ENCODE results near the gene TSSC4. TPM values are rescaled to one million over a fixed set of nuclear protein-coding genes. Genes with fewer than 3 reads are reported as not detected.

The TSSC4 gene
- total RNA-seq, 1 donor: 54.8 TPM

DNA sequence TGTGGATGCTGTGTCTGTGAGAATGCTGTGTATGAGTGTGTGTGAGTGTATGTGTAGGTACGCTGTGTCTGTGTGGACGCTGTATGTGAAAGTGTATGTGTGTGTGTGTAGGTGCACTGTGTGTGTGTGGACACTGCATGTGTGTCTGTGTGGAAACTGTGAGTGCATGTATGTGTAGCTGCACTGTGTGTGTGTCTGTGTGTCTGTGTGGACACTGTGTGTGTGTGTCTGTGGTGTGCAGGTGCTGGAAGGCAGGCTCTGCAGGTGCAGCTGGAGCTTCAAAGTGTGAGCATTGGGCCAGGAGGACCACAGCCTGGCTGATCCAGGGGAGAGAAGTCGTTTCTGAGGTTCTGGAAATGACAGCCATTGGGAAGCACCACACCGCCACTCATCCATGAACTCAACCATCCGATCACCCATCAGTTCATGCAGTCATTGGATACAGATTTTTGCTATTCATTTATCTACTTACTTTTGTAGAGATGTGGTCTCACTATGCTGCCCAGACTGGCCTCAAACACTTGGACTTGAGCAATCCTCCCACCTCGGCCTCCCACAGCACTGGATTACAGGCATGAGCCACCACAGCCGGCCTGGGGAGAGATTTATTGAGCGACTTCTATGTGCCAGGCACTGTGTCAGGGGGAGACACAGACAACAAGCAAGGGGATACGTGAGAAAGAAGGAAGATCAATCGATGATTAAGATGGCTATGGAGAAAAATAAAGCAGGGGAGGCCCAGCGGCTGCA, 34.1 kb downstream of the TSSC4 start:
- no peak for DNase-seq (ENCODE audit: low read depth)
- TF ChIP-seq, protein P1, sequence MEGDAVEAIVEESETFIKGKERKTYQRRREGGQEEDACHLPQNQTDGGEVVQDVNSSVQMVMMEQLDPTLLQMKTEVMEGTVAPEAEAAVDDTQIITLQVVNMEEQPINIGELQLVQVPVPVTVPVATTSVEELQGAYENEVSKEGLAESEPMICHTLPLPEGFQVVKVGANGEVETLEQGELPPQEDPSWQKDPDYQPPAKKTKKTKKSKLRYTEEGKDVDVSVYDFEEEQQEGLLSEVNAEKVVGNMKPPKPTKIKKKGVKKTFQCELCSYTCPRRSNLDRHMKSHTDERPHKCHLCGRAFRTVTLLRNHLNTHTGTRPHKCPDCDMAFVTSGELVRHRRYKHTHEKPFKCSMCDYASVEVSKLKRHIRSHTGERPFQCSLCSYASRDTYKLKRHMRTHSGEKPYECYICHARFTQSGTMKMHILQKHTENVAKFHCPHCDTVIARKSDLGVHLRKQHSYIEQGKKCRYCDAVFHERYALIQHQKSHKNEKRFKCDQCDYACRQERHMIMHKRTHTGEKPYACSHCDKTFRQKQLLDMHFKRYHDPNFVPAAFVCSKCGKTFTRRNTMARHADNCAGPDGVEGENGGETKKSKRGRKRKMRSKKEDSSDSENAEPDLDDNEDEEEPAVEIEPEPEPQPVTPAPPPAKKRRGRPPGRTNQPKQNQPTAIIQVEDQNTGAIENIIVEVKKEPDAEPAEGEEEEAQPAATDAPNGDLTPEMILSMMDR (IDR thresholded peaks at IDR 0.05; ENCODE audit: insufficient read depth, low read depth, low read length): no peak
- H3K4me3 ChIP-seq (ENCODE audit: low read depth, low read length): no peak overlapping the region

DNA sequence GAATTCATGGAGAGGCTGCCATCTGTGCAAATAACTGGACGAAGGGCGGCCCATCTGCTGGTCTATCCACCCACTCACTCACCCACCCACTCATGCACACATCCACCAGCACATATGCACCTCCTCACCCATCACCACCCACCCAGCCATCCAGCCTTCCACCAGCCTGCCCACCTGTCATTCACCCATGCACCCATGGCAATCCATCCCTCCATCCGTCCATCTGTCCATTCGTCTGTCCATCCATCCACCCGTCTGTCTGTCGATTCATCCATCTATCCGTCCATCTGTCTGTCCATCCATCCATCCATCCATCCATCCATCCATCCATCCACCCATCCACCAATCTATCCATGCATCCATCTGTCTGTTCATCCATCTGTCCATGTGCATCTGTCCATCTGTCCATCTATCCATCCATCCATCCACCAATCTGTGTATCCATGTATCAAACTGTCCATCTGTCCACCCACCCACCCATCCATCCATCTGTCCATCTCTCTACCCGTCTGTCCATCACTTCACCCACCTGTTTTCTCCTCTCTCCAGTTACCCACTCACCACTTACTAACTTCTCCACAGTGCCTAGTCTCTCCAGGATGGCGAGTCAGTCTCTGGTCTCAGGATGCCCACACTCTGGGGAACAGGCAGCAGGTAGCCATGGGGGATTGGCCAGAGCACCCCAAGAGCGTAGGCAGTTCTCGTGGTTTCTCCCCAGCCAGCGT, 34.9 kb downstream of the TSSC4 start:
- DNase-seq (ENCODE audit: low read depth): no peak
- TF ChIP-seq, protein P1 (IDR thresholded peaks at IDR 0.05; ENCODE audit: insufficient read depth, low read depth, low read length): no peak
- H3K4me3 ChIP-seq (ENCODE audit: low read depth, low read length): no peak overlapping the region

DNA sequence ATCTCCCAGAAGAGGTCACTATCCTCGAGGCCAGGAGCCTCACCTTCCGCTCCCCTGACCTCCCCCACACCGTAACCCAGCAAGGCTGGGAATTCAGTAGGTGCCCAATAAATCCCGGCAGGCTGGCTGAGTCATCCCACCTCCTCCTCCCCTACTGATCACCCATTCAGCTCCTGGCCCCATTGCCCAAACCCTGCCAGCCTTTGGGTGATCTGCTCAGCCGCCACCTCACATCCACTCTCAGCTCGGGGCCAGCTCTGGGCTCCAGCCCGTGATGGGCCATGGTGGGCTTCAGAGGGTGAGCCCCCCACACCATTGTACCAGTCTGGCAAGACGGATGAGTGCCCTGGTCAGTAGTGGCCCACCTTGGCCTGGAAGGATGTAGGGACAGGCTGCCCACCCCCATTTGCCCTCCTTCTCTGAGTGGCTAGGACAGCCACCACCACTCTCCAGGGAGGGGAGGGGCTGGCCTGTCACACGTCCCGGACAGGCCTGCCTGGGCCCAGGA, 35.5 kb downstream of the TSSC4 start:
- TF ChIP-seq, protein P1 (IDR thresholded peaks at IDR 0.05; ENCODE audit: insufficient read depth, low read depth, low read length): no peak
- DNase-seq (ENCODE audit: low read depth): no peak
- H3K4me3 ChIP-seq (ENCODE audit: low read depth, low read length): no peak overlapping the region

DNA sequence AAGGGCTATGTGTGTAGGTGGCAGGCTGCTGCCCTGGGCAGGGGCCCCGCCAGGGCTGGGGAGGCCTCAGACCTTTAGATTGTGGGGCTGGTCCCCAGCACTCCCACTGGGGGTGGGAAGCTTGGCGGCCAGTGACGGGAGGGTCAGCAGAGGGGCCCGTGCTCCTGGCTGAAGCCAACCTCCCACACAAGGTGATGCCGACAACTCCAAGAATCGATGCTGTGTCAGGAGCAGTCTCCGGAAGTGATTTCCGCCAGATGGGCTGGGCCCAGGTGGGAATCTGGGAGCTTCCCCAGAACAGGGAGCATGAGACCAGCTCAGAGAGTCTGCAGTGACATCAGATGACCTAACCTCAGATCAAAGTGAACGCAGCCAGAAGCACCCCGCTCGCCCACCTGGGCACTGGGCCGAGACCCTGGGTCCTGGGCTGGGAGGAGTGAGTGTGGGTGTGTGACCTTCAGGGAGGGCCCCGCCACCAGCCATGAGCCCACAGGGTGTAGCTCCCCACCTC, 36.0 kb downstream of the TSSC4 start:
- DNase-seq (ENCODE audit: low read depth): no peak
- H3K4me3 ChIP-seq (ENCODE audit: low read depth, low read length): no peak overlapping the region
- TF ChIP-seq, protein P1 (IDR thresholded peaks at IDR 0.05; ENCODE audit: insufficient read depth, low read depth, low read length): no peak

DNA sequence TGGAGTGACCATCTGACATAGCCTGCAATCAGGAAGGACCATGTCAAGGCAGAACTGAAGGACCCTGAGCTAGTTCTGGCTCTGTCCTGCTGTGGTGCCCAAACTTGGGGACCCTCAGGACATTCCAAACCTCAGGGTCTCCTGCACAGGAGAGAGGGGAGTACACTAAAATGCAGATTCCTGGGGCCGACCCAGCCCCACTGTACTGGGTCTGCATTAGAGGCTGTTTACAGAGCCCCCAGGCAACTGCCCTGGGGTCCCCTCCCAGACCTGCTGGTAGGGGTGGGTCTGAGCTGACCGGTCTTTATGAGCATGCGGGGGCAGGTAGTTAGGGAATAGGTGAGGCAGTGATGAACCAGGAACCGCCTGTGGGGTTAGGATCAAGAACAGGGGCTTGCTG, 37.0 kb downstream of the TSSC4 start:
- TF ChIP-seq, protein P1 (IDR thresholded peaks at IDR 0.05; ENCODE audit: insufficient read depth, low read depth, low read length): no peak
- H3K4me3 ChIP-seq (ENCODE audit: low read depth, low read length): no peak overlapping the region
- DNase-seq (ENCODE audit: low read depth): no peak

DNA sequence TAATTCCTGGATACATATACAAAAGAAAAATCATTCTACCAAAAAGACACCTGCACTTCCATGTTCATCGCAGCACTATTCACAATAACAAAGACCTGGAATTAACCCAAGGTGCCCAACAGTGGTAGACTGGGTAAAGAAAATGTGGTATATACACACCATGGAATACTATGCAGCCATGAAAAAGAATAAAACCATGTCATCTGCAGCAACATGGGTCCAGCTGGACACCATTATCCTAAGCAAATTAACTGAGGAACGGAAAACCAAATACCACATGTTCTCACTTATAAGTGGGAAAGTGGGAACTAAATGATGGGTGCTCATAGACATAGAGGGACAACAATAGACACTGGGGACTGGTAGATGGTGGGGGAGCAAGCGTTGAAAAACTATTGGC, 39.3 kb downstream of the TSSC4 start:
- TF ChIP-seq, protein P1 (IDR thresholded peaks at IDR 0.05; ENCODE audit: insufficient read depth, low read depth, low read length): no peak
- no peak overlapping the region for H3K4me3 ChIP-seq (ENCODE audit: low read depth, low read length)
- DNase-seq (ENCODE audit: low read depth): no peak

All from fibroblast of villous mesenchyme (primary cell).